Measurements from ENCODE around the gene STK11. TPM values are rescaled to one million over a fixed set of nuclear protein-coding genes. Genes with fewer than 3 reads are reported as not detected.

The STK11 gene
- total RNA-seq, 1 donor = 94.1 TPM

- H3K4me3 ChIP-seq (ENCODE audit: low read depth, low read length) = peak overlapping the region; percentile 82
- DNase-seq (ENCODE audit: low read depth) = no peak
- TF ChIP-seq CTCF (IDR thresholded peaks at IDR 0.05; ENCODE audit: insufficient read depth, low read depth, low read length) = no peak
Observed at GRCh38 chr19:1270854-1271527, 65.4 kb downstream of the STK11 start.

DNA sequence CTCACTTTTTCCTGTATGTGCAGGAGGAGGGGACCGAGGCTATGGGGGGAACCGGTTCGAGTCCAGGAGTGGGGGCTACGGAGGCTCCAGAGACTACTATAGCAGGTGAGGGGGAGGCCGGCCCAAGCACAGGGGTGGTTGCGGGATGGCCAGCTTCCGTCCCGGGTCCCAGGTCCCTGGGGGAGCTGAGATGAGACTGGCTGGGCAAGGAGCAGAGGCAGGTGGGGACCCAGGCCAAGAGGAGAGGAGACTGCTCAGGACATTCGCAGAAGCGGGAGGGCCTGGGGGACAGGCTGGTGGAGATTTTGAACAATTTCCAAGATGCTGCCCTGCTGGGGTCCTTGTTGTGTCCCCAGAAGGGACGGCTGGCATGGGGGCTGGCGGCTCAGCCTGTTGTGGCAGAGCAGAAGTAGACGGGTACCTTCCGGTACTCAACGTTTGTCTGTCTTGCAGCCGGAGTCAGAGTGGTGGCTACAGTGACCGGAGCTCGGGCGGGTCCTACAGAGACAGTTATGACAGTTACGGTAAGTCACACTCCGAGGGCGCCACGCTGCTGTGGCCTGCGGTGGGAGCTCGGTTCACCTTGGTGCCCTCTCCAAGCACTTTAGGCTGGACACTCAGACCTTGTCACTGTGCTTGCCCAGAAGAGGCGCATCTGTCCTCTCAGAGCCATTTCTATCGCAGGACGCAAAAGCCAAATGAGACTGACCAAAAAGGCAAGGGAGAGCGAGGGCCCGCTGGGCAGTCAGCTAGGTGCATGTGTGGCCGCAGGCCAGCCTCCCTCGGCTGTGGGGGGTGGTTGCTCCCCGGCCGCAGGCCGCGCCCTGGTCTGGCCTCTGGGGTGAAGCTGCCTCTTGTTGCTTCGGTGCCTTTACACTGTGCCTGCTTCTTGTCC, 66.2 kb downstream of the STK11 start:
- TF ChIP-seq CTCF (IDR thresholded peaks at IDR 0.05; ENCODE audit: insufficient read depth, low read depth, low read length) = no peak
- peak overlapping the region; percentile 82 for H3K4me3 ChIP-seq (ENCODE audit: low read depth, low read length)
- no peak for DNase-seq (ENCODE audit: low read depth)

DNA sequence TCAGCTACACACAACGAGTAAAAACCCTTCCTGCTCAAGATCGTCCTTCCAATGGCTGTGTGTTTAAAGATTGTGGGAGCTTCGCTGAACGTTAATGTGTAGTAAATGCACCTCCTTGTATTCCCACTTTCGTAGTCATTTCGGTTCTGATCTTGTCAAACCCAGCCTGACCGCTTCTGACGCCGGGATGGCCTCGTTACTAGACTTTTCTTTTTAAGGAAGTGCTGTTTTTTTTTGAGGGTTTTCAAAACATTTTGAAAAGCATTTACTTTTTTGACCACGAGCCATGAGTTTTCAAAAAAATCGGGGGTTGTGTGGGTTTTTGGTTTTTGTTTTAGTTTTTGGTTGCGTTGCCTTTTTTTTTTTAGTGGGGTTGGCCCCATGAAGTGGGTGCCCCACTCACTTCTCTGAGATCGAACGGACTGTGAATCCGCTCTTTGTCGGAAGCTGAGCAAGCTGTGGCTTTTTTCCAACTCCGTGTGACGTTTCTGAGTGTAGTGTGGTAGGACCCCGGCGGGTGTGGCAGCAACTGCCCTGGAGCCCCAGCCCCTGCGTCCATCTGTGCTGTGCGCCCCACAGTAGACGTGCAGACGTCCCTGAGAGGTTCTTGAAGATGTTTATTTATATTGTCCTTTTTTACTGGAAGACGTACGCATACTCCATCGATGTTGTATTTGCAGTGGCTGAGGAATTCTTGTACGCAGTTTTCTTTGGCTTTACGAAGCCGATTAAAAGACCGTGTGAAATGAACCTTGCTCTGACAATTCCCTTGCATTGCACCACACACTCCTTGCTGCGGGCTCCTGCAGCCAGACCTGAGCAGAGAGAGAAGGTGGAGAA, 67.1 kb downstream of the STK11 start:
- H3K4me3 ChIP-seq (ENCODE audit: low read depth, low read length) = no peak overlapping the region
- DNase-seq (ENCODE audit: low read depth) = no peak
- TF ChIP-seq CTCF (IDR thresholded peaks at IDR 0.05; ENCODE audit: insufficient read depth, low read depth, low read length) = no peak

GRCh38 chr19:1273263-1274041, 67.9 kb downstream of the STK11 start:
- peak; percentile 44 for DNase-seq (ENCODE audit: low read depth)
- no peak overlapping the region for H3K4me3 ChIP-seq (ENCODE audit: low read depth, low read length)
- no peak for TF ChIP-seq CTCF (IDR thresholded peaks at IDR 0.05; ENCODE audit: insufficient read depth, low read depth, low read length)

- DNase-seq (ENCODE audit: low read depth) = no peak
- TF ChIP-seq CTCF (IDR thresholded peaks at IDR 0.05; ENCODE audit: insufficient read depth, low read depth, low read length) = no peak
- H3K4me3 ChIP-seq (ENCODE audit: low read depth, low read length) = peak overlapping the region; percentile 48
Observed at GRCh38 chr19:1274081-1274851, 68.7 kb downstream of the STK11 start.
